Naive thymus-derived CD8-positive, alpha-beta T cell (primary cell): Measurements from ENCODE around the gene AVP. TPM values are rescaled to one million over a fixed set of nuclear protein-coding genes. Genes with fewer than 3 reads are reported as not detected.
A peak's percentile ranks its signal among the peaks of the same experiment; 100 is the strongest.

ENCODE experiments used
- ATAC-seq, 2 donors: fragments of 150-1000 bp; cut with Tn5 transposase in 1 of 2; sonication (Bioruptor Pico), chemical (Tn5 transposase) in 1 of 2; 1 replicate in 1 of 2; 2 replicates in 1 of 2; pipeline ENCODE4 v1.10.0; 2021; ENCODE audit warnings: mild to moderate bottlenecking in 2 of 2, moderate library complexity in 2 of 2
- POLR2A ChIA-PET: fragments of 350-600 bp; sonication (Branson Sonifier 250); formaldehyde crosslinking; loops from one replicate; lab custom pipeline; 2021; ENCODE audit warnings: antibody characterized with exemption; lab: Charles Lee
- DNase-seq, 10 donors: peaks; one replicate each; pipeline versions ENCODE4 v3.0.0 to v3.0.0-alpha.2; 2020 to 2022
- H3K27ac Mint-ChIP-seq, 10 donors: one replicate each; pipeline ENCODE4 v1.8.0; 2020 to 2022; ENCODE audit warnings: mild to moderate bottlenecking in 10 of 10, mixed read lengths in 10 of 10, moderate library complexity in 4 of 10, inconsistent platforms in 1 of 10
- H3K27me3 Mint-ChIP-seq, 5 donors: one replicate each; pipeline ENCODE4 v1.8.0; 2021 to 2022; ENCODE audit warnings: mixed read lengths in 5 of 5
- H3K36me3 Mint-ChIP-seq, 3 donors: one replicate each; pipeline ENCODE4 v1.8.0; 2020 to 2022; ENCODE audit warnings: mixed read lengths in 3 of 3, mild to moderate bottlenecking in 2 of 3, inconsistent platforms in 1 of 3
- H3K4me1 Mint-ChIP-seq, 4 donors: one replicate each; pipeline ENCODE4 v1.8.0; 2021 to 2022; ENCODE audit warnings: mixed read lengths in 4 of 4
- H3K4me3 Mint-ChIP-seq, 10 donors: one replicate each; pipeline ENCODE4 v1.8.0; 2020 to 2022; ENCODE audit warnings: mild to moderate bottlenecking in 10 of 10, mixed read lengths in 10 of 10, moderate library complexity in 6 of 10, inconsistent platforms in 1 of 10
- H3K9me3 Mint-ChIP-seq, 9 donors: one replicate each; pipeline ENCODE4 v1.8.0; 2020 to 2022; ENCODE audit warnings: mixed read lengths in 9 of 9, mild to moderate bottlenecking in 3 of 9, inconsistent platforms in 1 of 9, moderate library complexity in 1 of 9
- polyA plus RNA-seq, 3 donors: library from polyadenylated mRNA; unstranded; fragments of 300-500 nt; fragmentation: Illumina TruSeq; gene quantifications; one replicate each; pipeline ENCODE4 v1.2.3, GENCODE V29; 2021
- total RNA-seq, 8 experiments: library from RNA in 2 of 8; stranded (reverse) in 2 of 8; gene quantifications; one replicate each; pipeline ENCODE4 v1.2.3 and lab custom pipeline; 2021 to 2026

The AVP gene
- total and polyA plus RNA-seq, 5 experiments from 2014 or later = not detected

DNA sequence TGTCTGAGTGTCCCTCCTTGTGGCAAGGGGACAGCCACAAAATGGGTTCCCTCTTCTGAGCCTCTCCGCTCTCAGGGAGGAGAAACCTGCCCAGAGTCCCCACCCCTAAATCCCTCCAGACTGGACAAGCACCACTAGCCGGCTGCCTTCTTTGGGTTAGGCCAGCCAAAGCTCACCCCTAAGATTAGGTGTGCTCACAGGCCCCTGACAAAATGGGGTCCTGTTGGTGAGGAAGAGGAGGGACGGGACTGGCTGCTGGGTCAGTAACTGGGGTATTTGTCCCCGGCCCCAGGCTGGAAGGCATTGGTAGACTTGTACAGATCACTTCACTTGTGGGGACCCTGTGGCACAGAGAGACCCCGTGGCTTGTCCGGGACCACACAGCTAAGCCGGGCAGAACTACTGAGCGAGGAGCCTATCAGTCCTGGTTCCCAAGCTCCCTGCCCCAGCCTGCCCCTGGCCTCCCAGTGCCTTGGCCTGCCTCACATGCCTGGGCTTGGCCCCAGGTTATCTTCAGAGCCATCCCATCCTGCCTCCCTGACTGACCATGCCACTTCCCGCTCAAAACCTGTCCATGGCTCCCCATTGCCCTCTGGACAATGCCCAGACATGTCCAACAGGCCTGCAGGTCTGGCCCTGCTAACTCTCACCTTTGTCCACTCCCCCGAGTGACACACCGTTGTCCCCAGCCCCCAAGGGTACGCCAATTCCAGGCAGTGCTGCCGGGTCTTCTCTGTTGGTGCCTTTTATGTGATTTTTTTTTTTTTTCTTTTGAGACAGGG, 10.5 kb upstream of the AVP start:
- Mint-ChIP-seq H3K27me3 (peaks cover 0 to 3% (median 0%) of the 10 kb centered on the region in 5 donors), H3K27ac (peak overlapping the region; percentile 89 to 100 (median 99)), H3K4me3 (peak overlapping the region in 2 of 10 donors; percentile 22 to 26), H3K9me3 (no peaks in the 10 kb centered on the region), H3K4me1 (peaks cover 17 to 39% (median 37%) of the 10 kb centered on the region in 4 donors), H3K36me3 (no peaks in the 10 kb centered on the region)
- DNase-seq (peak in 1 of 10 donors; percentile 59), ATAC-seq (no peak)
- POLR2A ChIA-PET = interaction anchor here (0.5 to 6.0 kb wide), 11 partner anchors 9 to 676 kb away, joined by 3 to 63 read pairs (median 17); partner anchors contain the start of genes AVP, FASTKD5, OXT and UBOX5

DNA sequence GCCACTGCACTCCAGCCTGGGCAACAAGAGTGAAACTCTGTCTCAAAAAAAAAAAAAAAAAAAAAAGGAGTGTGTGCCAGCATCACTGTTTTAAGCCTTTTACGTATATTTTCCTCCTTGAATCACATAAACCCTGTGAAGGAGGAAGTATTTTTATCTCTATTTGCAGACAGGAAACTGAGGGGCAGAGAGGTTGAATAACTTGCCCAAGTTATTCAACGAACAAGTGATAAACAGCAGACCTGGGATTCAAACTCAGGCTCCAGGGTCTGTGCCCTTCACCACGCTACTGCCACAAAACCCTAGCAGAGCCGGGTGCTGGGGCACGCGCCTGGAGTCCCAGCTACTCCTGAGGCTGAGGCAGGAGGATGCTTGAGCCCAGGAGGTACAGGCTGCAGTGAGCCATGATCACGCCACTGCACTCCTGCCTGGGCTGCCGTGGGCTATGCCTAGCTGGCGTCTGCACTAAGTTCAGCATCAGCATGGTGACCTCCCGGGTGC, 9.4 kb upstream of the AVP start:
- POLR2A ChIA-PET = interaction anchor here (0.7 to 6.0 kb wide), 15 partner anchors 8 to 110 kb away, joined by 3 to 63 read pairs (median 17); partner anchors contain the start of genes AVP, FASTKD5, MRPS26 and OXT
- DNase-seq (peak in 9 of 10 donors; percentile 28 to 85 (median 72)), ATAC-seq (peak; percentile 67)
- H3K4me1 Mint-ChIP-seq = peaks cover 22 to 44% (median 41%) of the 10 kb centered on the region in 4 donors
- peak overlapping the region; percentile 90 to 100 (median 99) for H3K27ac Mint-ChIP-seq
- H3K36me3 Mint-ChIP-seq = no peaks in the 10 kb centered on the region
- no peaks in the 10 kb centered on the region for H3K9me3 Mint-ChIP-seq
- peaks cover 0 to 6% (median 0%) of the 10 kb centered on the region in 5 donors for H3K27me3 Mint-ChIP-seq
- peak overlapping the region; percentile 74 to 93 (median 85) for H3K4me3 Mint-ChIP-seq

DNA sequence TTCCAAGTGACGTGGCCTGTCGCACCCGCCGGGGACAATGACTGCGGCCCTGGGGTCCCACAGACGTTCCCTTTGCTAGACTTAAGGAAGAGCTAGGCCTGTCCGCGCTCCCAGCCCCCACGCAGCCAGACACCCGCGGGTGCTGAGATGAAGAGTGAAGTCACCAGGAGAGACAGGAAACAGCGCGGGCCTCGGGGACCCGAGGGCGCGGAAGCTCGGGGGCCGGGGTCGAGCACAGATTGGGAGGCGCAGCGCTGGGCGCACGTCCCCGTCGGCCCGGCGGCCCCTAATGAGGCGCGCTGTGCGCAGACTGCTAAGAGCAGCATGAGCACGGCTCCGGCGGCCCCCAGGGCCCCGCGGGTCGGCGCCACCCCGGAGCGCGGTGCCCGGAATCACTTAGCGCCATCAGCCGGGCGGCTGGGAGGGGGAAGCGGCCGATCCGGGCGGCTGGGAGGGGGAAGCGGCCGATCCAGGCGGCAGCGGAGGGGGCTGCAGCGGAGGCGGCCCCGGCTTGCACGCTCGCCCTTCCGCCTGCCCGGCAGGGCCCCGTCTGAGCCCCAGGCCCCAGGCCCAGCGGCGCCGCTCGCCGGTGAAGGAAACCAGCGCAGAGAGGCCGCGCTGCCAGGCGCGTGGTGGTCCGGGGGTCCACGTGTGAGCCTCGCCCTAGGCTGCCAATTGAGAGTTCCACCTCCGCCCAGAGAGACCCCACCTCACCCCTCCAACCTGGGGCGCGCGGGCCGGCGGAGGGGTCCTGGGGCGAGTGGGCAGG, 8.3 kb upstream of the AVP start:
- DNase-seq (peak; percentile 35 to 82 (median 60)), ATAC-seq (peak; percentile 23 to 54)
- Mint-ChIP-seq H3K4me1 (peaks cover 22 to 44% (median 41%) of the 10 kb centered on the region in 4 donors), H3K9me3 (no peaks in the 10 kb centered on the region), H3K27me3 (peaks cover 0 to 8% (median 0%) of the 10 kb centered on the region in 5 donors), H3K27ac (peak overlapping the region; percentile 93 to 100 (median 100)), H3K36me3 (no peaks in the 10 kb centered on the region), H3K4me3 (peak overlapping the region; percentile 80 to 99 (median 94))
- POLR2A ChIA-PET = interaction anchor here (0.6 to 6.0 kb wide), 23 partner anchors 9 to 440 kb away, joined by 3 to 63 read pairs (median 6); partner anchors contain the start of genes AVP, FASTKD5, ITPA and MRPS26

DNA sequence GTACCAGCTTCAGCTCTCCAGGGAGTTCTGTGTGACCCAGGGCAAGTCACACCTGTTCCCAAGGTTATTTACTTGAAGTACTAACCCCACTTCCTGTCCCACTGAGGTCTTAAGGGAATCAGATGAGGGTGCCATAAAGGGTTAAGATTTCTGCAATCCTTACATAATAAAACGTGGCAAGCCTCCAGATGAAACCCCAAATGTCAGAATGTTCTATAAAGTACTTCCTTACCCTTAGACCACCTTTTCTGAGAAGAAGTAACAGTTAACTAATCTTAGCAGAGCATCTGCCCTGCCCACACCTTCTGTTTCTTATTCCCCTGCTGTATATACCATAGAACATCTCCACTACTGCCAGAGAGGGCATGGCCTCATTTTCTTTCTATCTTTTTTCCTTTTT, 6.0 kb upstream of the AVP start:
- H3K4me3 Mint-ChIP-seq = peak overlapping the region in 9 of 10 donors; percentile 30 to 84 (median 49)

DNA sequence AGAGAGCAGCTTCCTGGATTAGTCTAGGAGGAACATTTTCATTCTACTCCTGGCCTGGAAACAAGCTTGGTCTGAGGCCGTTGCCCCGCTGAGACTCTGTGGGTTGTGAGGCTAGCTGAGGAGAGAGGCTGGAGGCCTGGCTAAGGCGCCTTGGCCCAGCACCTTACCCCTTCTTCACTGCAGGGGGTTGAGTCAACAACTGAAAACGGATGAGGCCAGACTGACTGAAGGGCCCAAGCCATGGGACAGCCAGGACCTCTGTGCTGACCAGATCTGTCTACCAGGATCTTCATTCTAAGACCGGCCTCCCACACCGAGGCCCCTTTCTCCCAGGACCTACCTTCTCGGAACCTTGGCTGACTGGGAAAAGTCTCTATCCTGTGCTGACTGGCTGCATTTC, 3.5 kb upstream of the AVP start:
- H3K36me3 Mint-ChIP-seq = no peaks in the 10 kb centered on the region
- DNase-seq = no peak
- POLR2A ChIA-PET = interaction anchor here (0.7 to 1.1 kb wide), 2 partner anchors 16 to 43 kb away, joined by 3 to 5 read pairs; no protein-coding TSS in a partner anchor
- ATAC-seq = no peak
- peak overlapping the region in 1 of 10 donors; percentile 22 for H3K27ac Mint-ChIP-seq
- H3K27me3 Mint-ChIP-seq = peaks cover 0 to 19% (median 11%) of the 10 kb centered on the region in 5 donors
- H3K4me1 Mint-ChIP-seq = peaks cover 15 to 34% (median 33%) of the 10 kb centered on the region in 4 donors
- no peaks in the 10 kb centered on the region for H3K9me3 Mint-ChIP-seq
- H3K4me3 Mint-ChIP-seq = no peak overlapping the region

More for the DNA sequence above, 6.0 kb upstream of the AVP start:
- peak overlapping the region; percentile 74 to 94 (median 89) for H3K27ac Mint-ChIP-seq
- H3K36me3 Mint-ChIP-seq = no peaks in the 10 kb centered on the region
- POLR2A ChIA-PET = interaction anchor here (0.7 to 6.0 kb wide), 7 partner anchors 7 to 113 kb away, joined by 3 to 63 read pairs (median 6); partner anchors contain the start of genes AVP and OXT
- no peaks in the 10 kb centered on the region for H3K9me3 Mint-ChIP-seq
- H3K4me1 Mint-ChIP-seq = peaks cover 21 to 42% (median 41%) of the 10 kb centered on the region in 4 donors
- DNase-seq = peak in 4 of 10 donors; percentile 25 to 61 (median 51)
- peak in 1 of 2 donors; percentile 29 for ATAC-seq
- peaks cover 0 to 8% (median 0%) of the 10 kb centered on the region in 5 donors for H3K27me3 Mint-ChIP-seq

DNA sequence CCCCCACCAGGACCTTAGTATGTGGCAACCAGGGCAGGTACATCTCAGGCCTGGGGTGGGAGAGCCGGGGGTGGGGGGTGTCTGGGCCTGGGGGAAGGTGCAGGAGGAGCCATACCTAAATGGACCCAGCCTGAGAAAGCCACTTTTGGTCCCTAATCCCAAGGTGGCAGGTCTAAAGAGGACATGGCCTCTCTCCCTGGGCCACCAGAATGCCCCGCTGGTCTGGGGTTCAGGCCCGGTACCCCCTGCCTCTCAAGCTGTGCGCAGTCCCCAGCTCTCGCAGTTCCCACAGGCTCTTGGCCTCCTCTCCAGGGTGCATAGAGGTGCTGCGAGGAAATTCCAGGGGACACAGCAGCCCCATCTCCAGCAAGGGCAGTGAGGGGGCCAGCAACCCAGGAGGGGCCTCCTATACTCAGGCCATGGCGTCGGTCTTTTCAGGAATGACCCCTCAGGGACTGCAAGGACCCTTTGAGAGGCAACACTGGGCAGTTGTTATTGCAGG, 1.1 kb upstream of the AVP start:
- Mint-ChIP-seq H3K27ac (peak overlapping the region in 1 of 10 donors; percentile 5), H3K9me3 (no peaks in the 10 kb centered on the region), H3K4me3 (no peak overlapping the region), H3K27me3 (peaks cover 2 to 38% (median 22%) of the 10 kb centered on the region in 5 donors), H3K4me1 (peaks cover 17 to 26% (median 22%) of the 10 kb centered on the region in 4 donors), H3K36me3 (no peaks in the 10 kb centered on the region)
- ATAC-seq = no peak
- POLR2A ChIA-PET = interaction anchor here (0.6 to 4.0 kb wide), 3 partner anchors 8 to 242 kb away, joined by 4 to 45 read pairs (median 4); no protein-coding TSS in a partner anchor
- DNase-seq = no peak

DNA sequence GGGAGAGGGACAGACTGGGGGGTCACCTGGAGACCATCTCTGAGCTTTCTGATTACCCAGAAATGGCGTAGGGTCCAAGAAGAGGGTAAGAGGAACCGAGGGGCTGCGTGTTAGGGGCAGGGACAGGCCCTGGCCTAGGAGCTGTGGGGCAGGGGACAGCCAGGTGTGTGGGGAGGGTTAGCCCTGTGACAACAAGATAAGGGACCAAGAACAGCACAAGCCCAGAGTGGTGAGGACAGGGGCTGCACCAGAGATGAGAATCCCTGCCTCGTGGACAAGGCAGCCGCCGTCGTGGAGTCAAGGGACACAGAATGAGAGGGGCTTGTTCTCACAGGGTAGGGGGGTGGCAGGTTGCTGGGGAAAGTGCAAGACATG, 449 bp upstream of the AVP start:
- POLR2A ChIA-PET = interaction anchor here (0.6 to 4.0 kb wide), 2 partner anchors 8 to 243 kb away, joined by 4 to 45 read pairs; no protein-coding TSS in a partner anchor
- no peak overlapping the region for H3K4me3 Mint-ChIP-seq
- ATAC-seq (no peak), DNase-seq (no peak)
- H3K4me1 Mint-ChIP-seq = peaks cover 11 to 19% (median 16%) of the 10 kb centered on the region in 4 donors
- H3K27ac Mint-ChIP-seq = peak overlapping the region in 3 of 10 donors; percentile 8 to 53 (median 19)
- no peaks in the 10 kb centered on the region for H3K36me3 Mint-ChIP-seq
- peaks cover 2 to 44% (median 24%) of the 10 kb centered on the region in 5 donors for H3K27me3 Mint-ChIP-seq
- H3K9me3 Mint-ChIP-seq = no peaks in the 10 kb centered on the region

DNA sequence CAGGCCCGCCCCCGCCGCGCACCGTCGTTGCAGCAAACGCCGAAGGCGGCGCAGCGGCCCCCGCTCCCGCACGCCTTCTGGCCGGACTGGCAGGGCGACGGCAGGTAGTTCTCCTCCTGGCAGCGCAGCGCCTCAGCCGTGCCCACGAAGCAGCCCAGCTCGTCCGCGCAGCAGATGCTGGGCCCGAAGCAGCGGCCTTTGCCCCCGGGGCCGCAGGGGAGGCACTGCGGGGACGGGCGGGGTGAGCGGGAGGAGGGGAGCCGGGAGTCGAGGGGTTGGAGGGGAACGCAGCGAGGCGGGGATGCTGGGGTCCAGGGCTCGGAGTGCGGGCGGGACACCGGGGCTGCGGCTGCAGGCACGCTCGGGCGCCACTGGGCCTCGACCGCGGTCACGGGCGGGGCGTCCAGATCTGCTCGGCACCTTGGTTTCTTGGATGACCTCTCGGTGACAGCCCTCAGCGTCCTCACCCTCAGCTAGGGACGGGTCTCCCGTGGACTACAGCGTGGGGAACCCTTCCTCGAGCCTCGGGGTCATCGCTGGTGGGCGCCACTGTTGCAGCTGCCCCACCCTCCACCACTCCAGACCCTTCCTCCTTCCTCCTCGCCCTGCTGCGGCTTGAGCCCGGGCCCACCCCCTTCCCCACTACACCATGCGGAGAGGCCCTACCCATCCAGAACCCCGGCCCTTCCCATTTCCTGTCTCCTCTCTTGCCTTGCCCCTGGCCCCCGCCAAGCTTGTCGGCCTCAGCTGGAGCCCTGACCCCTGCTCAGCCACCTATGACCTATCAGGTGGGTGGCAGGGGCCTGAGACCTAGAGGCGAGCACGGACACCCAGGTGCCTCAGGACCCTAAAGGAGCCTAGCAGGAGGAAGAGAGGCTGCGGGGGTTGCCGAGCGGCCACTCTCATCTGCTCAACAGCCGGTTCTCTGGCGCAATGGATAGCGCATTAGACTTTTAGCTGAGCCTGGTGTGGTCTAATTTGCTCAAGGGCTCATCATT, 1.3 kb downstream of the AVP start:
- Mint-ChIP-seq H3K9me3 (no peaks in the 10 kb centered on the region), H3K27ac (peak overlapping the region in 4 of 10 donors; percentile 28 to 34 (median 32))
- POLR2A ChIA-PET = interaction anchor here (0.5 to 4.0 kb wide), 9 partner anchors 9 to 403 kb away, joined by 3 to 45 read pairs (median 4); no protein-coding TSS in a partner anchor

DNA sequence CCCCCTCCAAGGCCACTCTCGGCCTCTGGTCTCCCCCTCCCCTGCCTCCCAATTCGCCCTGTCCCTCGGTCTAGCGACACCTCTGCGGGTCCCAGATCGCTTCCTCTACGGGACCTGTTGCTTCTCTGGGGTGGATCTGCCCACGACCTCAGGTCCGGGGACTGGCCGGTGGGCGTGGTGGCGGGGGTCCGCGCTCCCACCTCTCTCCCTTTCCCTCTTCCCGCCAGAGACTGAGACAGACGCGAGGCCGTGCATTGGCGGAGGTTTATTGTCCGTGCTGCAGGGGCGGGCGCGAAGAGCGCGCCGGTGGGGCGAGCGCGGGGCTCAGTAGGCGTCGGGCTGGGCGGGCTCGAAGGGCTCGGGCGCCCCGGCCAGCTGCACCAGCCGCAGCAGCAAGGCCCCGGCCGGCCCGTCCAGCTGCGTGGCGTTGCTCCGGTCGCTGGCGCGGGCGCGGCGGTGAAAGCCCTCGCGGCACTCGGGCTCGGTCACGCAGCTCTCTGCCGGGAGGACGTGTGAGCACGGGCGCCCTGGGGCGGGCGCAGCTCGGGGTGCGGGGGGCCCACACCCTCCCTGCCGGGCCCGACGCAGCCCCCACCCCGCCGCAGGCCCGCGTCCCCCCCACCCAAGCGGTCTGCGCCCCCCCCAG, 2.1 kb downstream of the AVP start:
- Mint-ChIP-seq H3K4me1 (peaks cover 11 to 21% (median 18%) of the 10 kb centered on the region in 4 donors), H3K4me3 (peak overlapping the region; percentile 49 to 82 (median 70)), H3K27me3 (peaks cover 2 to 44% (median 21%) of the 10 kb centered on the region in 5 donors), H3K27ac (peak overlapping the region in 4 of 10 donors; percentile 1 to 85 (median 54)), H3K36me3 (no peaks in the 10 kb centered on the region), H3K9me3 (peaks cover 0 to 3% (median 0%) of the 10 kb centered on the region in 9 donors)
- DNase-seq = no peak
- peak; percentile 51 to 63 for ATAC-seq
- POLR2A ChIA-PET = interaction anchor here (0.8 to 4.0 kb wide), 4 partner anchors 9 to 150 kb away, joined by 3 to 45 read pairs (median 6); no protein-coding TSS in a partner anchor

More for the DNA sequence above, 1.3 kb downstream of the AVP start:
- peaks cover 6 to 14% (median 12%) of the 10 kb centered on the region in 4 donors for H3K4me1 Mint-ChIP-seq
- H3K27me3 Mint-ChIP-seq = peaks cover 2 to 44% (median 21%) of the 10 kb centered on the region in 5 donors
- ATAC-seq = peak; percentile 52 to 68
- H3K36me3 Mint-ChIP-seq = no peaks in the 10 kb centered on the region
- DNase-seq = peak in 1 of 10 donors; percentile 27
- H3K4me3 Mint-ChIP-seq = peak overlapping the region; percentile 15 to 87 (median 64)

DNA sequence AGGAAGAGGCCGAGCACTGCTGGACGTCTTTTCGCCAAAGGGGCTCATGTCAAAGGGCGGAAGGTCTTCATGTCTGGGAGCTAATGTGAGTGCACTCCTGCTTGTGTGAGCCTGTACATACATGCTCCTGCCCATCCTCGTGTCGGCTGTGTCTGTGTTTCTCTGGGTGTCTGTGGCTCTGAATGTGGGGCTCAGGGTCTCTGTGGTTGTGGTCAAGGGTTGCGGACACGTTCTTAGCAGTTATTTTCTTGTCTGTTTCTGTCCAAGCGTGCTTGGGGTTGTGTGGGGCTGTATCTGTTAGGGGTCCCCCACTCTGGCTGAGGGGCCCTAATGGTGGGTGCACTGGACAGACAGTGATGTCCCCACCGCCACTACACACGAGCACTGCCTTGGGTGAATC, 2.9 kb downstream of the AVP start:
- ATAC-seq (no peak), DNase-seq (no peak)
- Mint-ChIP-seq H3K27me3 (peaks cover 2 to 44% (median 21%) of the 10 kb centered on the region in 5 donors), H3K27ac (peak overlapping the region in 1 of 10 donors; percentile 22), H3K9me3 (peaks cover 0 to 3% (median 0%) of the 10 kb centered on the region in 9 donors), H3K4me1 (peaks cover 11 to 28% (median 24%) of the 10 kb centered on the region in 4 donors), H3K4me3 (peak overlapping the region; percentile 26 to 82 (median 70)), H3K36me3 (no peaks in the 10 kb centered on the region)
- POLR2A ChIA-PET = no interaction called here
